Renal cortex interstitium (tissue), 15 donors: ENCODE data around the gene KRT76. TPM values are rescaled to one million over a fixed set of nuclear protein-coding genes. Genes with fewer than 3 reads are reported as not detected.

Experiments used
- DNase-seq, 11 donors: peaks; one replicate each; pipeline ENCODE4 v3.0.0-alpha.2; 2013; ENCODE audit warnings: low read depth in 9 of 11, low spot score in 4 of 11; ENCODE audit errors: extremely low read depth in 1 of 11
- long read RNA-seq, 16 experiments: transcript quantifications; one replicate each; lab custom pipeline, GENCODE V29; 2026
- polyA plus RNA-seq, 3 donors: library from polyadenylated mRNA; unstranded; fragments of 120-200 nt; gene quantifications; one replicate each; pipeline ENCODE4 v1.2.1, GENCODE V29; 2013; ENCODE audit not compliant: insufficient read length in 3 of 3

KRT76 gene
- not detected for polyA plus RNA-seq
- long read RNA-seq, donor 1: 0 reads
- long read RNA-seq, donor 2: 0 reads
- long read RNA-seq, donor 3: 0 reads
- long read RNA-seq, donor 4: 0 reads
- long read RNA-seq, donor 5: 0 reads
- long read RNA-seq, donor 6: 0 reads
- long read RNA-seq, donor 7: 0 reads
- long read RNA-seq, donor 8: 0 reads
- long read RNA-seq, donor 9: 0 reads
- long read RNA-seq, donor 10: 0 reads
- long read RNA-seq, donor 11: 0 reads
- long read RNA-seq, donor 12: 0 reads
- long read RNA-seq, donor 13: 0 reads
- long read RNA-seq, donor 14: 0 reads
- long read RNA-seq, donor 15: 0 reads
- long read RNA-seq, donor 16: 0 reads

DNA sequence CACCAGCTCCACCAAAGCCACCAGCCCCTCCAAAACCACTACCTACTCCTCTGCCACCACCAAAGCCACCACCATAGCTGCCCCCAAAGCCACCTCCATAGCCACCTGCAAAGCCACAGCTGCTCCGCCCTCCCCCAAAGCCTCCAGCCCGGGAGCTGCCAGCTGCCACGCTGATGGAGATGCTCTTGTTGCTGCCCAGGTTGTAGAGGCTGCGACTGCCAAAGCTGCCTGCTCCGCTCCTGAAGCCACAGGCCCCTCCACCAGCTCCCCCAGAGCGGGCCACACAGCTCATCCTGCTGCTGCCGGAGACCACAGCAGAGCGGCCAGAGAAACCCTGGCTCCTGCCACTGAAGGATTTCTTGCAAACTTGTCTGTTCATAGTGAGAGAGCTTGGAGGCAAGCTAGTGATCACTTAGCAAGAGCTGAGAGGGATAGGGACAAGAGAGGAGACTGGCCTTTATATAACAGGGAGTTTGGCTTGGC is at the start of gene KRT76:
Gene KRT76, minus strand, starts transcription at position 433 of the 483 bp plus-strand sequence. Its CDS starts 54 bp downstream, at position 379.
- DNase-seq: no peak

DNA sequence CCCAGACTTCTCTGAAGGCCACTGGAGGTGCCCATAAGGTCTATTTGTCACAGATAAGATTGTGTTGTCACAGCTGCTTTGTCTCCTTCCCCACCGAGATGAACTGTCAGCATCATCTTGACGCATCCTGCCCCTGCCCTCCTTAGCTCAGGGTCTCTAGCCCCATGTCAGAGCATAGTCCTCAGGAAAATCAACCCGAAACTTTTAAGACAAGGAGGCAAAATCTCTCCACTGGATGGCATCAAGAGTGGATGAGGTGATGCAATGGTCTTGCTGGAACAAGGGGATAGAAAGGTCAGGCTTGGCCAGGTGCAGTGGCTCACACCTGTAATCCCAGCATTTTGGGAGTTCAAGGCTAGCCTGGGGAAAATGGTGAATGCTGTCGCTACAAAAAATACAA is 48.8 kb upstream of the KRT76 start:
- DNase-seq: no peak

DNA sequence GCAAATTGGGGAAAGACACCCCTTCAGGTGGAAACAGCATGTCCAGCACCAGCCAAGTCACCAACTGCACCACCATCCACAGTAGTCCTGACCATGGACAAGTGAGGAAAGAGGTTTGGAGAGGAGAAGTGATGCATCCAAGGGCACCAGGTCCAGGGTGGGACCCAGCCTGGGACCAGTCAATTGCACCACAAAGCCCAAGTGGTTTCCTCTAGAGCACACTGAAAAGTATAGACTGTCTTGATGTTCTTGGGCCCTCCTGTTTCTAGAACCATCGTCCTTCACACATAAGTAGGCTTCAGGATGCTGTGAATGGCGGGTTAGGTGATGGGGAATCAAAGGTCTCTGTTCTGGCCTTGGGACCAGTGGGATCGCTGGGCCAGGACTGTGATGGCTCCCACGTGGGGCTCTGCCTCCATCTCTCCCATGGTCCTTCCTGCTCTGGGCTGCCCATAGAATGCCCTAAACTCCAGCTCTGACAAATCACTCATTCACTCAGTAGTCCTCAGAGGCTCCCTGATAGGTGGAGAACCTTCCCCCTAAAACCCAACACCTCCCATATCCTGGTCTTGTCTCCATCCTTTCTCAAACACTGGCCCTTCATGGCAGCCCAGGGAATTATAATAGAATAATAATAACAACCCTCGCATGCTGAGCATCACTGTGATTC is 47.7 kb upstream of the KRT76 start:
- DNase-seq: no peak

DNA sequence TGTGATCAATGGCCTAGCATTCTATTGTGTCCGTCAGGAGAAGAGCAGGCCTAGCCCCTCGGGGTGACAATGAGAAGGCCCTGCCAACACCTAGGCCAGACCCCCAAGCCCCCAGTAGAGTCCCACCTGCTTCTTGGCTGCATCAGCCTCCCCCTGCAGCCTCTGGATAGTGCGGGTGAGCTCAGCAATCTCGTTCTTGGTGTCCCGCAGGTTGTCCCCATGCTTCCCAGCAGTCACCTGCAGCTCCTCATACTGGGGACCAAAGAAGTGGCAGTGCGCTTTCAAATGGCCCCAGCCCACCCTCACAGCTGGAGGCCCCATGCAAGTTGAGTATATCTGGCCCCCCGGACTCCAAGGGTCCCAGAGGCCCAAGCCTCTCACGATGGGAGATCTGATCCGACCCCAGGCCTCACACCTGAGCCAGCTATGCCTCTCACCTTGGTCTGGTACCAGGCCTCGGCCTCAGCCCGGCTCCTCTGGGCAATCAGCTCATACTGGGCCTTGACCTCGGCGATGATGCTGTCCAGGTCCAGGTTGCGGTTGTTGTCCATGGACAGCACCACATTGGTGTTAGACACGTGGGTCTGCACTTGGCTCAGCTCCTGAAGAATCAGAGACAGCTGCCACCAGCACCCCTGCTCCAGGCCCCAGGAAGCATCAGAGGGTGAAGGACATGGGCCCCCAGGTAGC is 46.8 kb upstream of the KRT76 start:
- no peak for DNase-seq

DNA sequence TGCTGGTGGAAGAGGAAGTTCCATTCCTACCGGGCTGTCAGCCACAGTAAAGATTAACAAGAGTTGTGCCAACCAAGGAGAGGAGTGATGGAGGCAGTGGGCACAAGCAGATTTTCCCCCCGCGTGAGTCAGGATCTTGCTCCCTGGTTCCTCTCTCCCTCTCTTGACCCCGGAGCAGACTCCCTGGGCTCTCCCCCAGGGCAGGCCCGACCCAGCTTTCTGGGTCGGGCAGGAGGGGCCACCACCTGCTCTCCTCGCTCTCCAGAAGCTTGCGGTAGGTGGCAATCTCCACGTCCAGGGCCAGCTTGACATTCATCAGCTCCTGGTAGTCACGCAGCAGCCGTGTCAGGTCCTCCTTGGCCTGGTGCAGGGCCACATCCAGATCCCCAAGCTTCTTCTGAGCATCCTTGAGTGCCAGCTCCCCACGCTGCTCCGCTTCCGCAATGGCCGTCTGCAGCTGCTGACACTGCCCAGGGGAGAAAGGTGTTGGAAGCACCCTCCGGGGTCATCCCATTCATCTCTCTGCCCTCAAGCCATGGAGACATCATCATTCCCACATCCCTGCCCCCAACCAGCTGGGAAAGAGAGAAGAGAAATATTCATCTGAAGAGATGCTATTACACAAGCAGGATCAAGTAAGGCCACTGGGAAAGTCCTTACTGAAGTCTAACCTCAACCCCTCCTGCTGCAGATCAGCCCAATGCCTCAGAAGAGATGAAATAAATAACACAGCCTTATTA is 45.8 kb upstream of the KRT76 start:
- DNase-seq: no peak

DNA sequence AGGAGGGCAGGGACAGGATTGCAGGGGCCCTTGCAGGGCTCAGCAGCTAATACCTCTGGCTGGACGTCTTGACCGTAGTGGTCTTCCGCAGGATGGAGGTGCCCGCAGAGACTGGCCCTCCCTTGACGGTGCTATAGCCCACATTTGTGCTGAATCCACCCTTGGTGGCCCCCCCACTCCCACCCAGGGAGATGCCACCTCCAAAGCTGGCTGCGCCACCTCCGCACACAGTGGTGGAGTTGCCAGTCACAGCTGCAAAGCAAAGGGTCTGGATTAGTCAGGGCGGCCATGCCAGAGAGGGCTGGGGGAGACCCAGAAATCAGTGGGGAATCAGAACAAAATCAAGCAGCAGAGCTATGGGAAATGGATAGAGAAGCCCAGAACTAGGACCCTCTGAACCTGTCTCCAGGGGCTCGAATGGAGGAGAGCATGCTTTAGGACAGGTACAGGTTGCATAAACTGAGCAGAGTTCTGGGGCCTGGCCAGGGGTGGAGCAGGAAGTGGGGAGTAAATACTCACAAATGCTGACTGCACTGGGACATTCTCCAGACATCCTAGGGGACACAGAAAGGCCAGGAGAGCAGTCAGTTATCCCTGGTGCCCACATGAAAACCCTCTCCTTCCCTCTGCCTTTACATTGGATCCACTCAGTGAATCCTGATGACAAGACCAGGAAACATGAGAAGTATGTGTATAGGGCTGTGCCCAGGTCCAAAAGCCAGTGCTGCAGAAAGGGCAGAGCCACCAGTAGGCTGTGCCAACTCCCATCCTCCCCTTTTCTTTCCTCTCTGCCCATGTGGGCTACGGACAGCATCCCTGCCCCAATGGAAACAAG is 44.9 kb upstream of the KRT76 start:
- no peak for DNase-seq

DNA sequence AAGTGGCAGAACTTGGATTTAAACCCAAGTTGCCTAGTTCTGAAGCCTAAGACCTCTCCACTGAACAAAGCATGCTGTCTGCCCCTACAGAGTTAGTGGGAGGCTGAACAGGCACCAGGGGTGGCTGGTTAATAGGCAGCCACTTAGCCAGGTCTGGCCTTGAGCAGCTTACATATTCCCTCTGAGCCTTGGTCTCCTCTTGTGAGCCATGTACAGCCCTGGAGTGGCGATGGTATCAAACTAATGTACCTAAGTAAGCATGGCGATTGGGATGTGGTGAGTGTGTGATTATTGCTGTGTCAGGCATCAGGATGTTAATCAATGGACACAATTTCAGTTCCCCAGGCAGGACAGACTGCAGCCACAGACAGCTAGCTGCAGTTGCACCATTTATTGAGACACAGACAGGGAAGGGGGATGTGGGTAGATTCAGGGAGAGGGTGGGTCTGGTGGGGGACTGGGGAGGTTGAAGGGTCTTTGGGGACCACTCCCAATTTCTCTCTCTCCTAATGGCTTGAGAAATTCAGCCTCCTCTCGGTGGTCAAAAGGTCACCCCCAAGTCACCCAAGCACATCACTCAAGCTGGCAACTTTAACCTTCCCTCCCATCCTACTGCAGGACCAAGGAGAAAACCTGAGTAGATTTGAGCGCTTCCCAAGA is 44.1 kb upstream of the KRT76 start:
- DNase-seq: no peak

DNA sequence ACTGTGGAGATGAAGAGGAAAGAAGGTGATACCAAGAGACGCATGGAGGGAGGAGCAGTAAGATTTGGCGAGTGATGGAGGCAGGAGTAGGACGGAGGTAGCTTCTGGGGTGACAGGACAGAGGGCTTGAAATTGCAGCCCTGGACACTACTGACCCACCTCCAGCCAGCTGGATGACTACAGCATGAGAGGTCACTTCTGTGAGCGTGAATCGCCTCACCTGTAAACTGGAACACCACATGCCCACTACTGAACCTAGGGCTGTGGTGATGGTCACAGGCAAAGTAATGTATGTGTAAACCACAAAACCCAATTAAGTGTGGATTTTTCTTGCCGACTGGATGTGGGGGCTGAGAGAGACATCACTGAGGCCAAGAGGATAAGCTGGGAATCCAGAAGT is 43.4 kb upstream of the KRT76 start:
- DNase-seq: no peak

DNA sequence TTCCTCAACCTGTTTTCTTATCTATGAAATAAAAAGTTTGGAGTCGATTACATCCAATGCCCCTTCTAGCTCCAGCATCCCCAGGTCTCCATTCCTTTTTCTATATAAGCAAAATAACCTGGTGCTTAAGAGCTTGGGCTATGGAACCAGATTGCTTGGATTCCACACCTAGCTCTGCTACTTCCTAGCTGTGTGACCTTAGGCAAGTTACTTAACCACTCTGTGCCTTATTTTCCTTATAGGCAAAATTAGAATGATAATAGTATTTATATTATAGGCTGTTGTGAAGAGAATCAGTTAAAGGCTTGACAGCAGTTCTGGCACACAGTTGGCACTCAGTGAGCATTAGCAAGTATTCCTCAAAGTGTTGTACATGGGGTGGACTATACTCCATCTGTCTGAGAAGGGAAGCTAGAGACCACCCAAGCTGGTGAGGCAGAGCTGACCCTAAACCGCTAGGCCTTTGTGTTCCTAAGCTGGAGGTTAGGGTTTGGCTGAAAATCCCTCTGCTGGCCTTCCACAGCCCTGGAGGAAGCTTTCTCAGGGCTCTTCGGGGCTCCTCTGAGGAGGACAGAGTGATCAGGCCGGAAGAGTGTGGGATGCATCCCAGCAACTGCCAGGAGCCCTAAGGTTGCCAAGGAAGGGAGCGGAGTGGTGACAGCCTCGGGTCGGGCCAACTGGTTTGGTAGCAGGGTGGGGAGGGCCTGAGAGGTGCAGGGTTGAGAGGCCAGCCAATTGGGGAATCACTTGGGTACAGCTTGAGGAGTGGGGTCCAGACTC is 42.8 kb upstream of the KRT76 start:
- DNase-seq: no peak

DNA sequence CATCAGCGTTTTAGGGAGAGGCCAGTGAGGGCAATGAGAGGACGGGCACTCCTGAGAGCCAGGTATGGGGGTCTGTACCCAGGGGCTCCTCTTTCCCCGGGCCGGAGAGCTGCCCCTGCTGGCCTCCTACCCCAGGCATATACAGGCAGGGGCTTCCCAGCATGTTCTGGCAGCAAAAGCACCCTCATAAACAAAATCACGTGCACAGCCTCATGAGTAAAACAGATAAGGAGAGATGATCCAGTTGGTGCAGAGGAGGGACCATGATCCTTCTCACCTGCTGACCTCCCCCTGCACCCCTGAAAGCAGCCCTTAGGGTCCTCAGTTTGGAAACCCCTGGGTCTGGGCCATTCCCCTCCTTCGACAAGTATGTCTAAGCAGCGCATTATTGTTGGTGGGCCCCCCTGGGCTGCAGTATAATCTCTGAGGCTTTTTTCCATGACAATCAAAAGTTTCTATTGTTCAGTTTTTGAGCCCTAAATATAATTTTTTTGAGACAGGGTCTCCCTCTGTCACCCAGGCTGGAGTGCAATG is 41.8 kb upstream of the KRT76 start:
- DNase-seq: no peak

DNA sequence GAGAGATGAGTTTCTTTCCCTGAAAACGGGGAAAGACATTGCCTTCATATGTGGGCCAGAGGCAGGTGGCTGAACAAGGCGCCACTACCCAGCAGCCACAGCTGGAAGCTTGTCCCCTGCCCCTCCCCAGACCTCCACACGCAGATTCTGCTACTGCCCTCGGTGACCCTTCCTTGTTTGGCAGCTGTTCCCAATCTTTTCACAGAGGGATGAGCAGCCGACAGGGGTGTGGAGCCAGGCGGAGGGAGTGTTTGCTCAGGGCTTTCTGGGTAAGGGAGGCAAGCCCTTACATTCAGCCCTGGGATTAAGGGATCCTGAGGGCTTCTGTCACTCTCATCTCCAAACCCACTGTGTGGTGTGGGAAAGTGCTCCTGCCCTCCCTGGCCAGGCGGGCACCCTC is 41.2 kb upstream of the KRT76 start:
- DNase-seq: peak in 1 of 11 donors; percentile 6

DNA sequence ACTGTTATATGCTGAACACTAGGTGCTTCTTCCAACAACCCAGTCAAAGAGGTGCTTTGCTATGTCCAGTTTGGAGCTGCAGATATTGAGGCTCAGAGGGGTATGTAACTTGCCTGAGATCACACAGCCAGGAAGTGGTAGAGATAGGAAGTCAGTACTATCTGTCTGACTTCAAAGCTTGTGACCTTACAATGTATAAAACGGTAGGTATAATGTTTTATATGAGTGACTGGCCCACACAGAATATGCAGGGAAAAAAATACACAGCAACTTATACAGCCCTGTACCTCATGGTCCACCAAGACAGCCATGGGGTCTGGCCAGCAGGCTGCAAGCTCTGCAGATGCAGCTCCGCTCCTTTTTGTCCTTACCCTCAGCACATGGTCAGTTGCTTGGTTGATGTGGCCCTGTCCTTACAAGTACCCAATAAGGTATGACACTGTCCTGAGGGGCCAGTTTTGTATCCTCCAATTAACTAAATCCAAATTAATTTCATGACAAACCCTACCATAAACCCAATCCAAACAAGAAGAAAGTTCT is 40.6 kb upstream of the KRT76 start:
- no peak for DNase-seq

DNA sequence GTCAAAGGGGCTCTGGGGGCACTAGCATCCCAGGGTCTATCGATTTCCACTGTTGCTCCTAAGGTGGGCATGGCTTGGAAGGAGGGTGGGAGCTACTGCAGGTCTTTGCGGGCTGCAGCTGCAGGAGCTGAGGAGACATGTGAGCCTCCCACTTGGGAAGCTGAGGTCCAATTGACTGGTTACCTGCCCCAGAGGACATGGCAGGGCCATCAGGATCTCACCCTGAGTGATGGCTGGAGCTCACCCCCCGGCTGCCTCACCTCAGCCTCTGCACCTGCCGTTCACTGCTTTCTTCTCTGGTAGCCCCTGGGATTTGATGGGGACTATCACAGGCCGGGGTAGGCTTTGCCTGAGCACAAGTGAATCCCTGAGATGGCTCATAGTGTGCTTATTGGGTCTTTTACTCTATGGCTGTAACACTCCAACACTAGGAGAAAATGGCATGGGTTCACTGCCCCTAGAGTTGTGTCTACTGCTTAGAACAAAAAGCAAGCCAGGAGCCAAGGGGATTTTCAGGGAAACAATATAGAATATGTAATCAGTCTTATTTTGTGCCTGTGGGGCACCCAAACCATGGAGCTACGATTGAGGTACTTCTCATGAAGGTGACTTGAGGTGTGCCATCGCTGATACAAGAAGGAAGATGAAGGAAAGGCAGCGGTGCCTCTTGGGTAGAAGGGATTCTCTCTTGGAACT is 40.0 kb upstream of the KRT76 start:
- DNase-seq: no peak

DNA sequence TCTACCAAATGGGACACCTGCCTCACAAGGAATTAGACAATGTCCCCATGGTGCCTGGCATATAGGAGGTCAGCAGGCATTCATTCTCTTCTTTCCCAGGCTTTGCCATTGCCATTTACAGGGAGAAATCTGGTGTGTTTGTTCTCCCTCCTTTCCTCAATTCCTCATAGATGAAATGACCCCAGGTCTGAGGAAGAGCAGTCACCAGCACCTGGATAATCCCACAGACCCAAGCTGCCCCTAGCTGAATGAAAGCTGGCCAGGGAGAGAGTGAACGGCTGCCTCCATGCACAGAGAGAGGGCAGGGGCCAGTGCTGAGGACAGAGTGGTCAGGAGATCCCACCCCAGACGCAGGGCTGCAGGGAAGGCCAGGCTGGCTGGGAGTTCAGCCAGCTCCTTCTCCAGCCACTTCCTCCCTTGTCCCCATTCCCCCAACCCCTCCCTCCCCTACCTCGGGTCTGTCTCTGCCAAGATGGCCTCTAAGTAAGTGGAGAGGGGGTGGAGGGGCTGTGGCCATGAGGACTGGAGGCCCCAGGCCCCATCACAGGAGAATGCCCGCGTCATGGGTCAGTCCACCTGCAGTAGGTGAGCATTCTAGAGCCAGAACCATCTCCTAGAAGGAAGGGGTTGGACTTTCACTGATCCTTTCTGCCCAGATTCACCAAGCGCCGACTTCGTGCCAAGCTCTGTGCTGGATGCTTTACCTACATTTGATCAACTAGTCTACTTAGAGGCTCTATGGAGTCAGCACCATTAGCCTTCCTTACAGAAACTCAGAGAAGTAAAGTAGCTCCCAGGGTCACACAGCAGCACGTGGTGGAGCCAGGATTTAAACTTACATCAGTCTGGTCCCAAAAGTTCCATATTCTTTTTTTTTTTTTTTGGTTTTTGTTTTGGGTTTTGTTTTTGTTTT is 38.8 kb upstream of the KRT76 start:
- no peak for DNase-seq

DNA sequence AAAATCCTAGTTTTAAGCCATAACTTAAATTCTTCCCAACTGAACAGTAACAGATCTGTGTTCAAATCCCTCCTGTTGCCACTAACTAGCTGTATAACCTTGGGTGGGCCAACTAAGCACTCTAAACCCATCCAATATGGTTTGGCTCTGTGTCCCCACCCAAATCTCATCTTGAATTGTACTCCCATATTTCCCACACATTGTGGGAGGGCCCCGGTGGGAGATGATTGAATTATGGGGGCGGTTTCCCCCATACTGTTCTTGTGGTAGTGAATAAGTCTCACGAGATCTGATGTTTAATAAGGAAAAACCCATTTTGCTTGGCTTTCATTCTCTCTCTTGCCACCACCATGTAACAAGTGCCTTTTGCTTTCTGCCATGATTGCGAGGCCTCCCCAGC is 38.0 kb upstream of the KRT76 start:
- DNase-seq: no peak
